Fibroblast of pulmonary artery (primary cell): ENCODE measurements around the gene TJP3.

Source experiments
- DNase-seq: peaks from one replicate; pipeline ENCODE4 v3.0.0-alpha.2; 2010; ENCODE audit warnings: low read depth
- H3K4me3 ChIP-seq: replicated peaks from 2 replicates; pipeline ENCODE4 v1.5.1; 2011; ENCODE audit warnings: low read depth, mild to moderate bottlenecking, control low read depth, low read length, moderate library complexity
- TF ChIP-seq, protein P1 (sequence below): IDR thresholded peaks from 2 replicates; pipeline ENCODE4 v1.5.1; 2011; ENCODE audit warnings: mild to moderate bottlenecking, control low read depth, low read length, inconsistent platforms; ENCODE audit errors: missing control alignments

Gene TJP3

DNA sequence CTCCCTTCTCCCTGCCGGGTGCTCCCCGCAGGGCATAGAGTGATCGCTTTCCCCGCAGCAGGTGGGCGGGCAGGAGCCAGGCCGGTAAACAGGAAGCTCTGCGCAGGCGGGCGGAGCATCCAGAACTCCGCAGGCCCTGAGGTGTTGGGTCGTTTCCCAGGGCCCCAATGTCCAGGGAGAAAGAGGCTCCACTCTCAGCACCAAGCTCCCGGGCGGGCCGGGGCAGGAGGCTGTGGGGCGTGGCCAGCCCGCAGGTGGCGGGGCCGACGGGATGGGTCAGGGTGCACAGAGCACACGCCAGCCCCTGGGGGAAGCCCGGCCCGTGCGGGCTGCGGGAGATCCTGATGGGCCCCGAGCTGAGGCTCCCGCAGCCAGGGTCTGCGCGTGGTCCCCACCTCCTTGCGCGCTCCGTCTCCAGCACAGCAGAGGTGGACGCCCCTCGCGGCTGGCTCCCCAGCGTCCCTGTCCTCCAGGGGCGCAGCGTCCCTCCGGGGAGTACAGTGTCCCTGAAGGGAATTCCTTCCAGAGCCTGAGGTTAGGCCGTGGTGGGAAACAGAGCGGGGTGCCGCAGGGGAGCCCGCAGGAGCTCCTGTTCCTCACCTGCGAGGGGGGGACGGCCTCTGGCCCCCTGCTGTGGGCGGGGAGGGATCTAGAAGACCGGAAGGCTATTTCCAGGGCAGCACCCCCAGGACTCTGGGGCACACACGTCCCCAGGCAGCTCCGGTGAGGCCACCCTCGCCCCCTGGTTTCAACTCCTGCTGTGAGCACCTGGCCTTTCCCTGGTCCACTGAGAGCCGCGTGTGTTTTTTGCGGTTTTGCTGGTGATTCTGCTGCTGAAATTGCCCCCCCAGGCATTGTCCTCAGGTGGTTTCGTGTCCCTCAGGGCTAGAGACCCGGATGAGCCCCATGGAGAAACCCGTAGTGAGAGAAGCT is 20.1 kb upstream of the TJP3 start:
- H3K4me3 ChIP-seq: no peak overlapping the region
- TF ChIP-seq, protein P1, sequence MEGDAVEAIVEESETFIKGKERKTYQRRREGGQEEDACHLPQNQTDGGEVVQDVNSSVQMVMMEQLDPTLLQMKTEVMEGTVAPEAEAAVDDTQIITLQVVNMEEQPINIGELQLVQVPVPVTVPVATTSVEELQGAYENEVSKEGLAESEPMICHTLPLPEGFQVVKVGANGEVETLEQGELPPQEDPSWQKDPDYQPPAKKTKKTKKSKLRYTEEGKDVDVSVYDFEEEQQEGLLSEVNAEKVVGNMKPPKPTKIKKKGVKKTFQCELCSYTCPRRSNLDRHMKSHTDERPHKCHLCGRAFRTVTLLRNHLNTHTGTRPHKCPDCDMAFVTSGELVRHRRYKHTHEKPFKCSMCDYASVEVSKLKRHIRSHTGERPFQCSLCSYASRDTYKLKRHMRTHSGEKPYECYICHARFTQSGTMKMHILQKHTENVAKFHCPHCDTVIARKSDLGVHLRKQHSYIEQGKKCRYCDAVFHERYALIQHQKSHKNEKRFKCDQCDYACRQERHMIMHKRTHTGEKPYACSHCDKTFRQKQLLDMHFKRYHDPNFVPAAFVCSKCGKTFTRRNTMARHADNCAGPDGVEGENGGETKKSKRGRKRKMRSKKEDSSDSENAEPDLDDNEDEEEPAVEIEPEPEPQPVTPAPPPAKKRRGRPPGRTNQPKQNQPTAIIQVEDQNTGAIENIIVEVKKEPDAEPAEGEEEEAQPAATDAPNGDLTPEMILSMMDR: no peak
- DNase-seq: no peak

DNA sequence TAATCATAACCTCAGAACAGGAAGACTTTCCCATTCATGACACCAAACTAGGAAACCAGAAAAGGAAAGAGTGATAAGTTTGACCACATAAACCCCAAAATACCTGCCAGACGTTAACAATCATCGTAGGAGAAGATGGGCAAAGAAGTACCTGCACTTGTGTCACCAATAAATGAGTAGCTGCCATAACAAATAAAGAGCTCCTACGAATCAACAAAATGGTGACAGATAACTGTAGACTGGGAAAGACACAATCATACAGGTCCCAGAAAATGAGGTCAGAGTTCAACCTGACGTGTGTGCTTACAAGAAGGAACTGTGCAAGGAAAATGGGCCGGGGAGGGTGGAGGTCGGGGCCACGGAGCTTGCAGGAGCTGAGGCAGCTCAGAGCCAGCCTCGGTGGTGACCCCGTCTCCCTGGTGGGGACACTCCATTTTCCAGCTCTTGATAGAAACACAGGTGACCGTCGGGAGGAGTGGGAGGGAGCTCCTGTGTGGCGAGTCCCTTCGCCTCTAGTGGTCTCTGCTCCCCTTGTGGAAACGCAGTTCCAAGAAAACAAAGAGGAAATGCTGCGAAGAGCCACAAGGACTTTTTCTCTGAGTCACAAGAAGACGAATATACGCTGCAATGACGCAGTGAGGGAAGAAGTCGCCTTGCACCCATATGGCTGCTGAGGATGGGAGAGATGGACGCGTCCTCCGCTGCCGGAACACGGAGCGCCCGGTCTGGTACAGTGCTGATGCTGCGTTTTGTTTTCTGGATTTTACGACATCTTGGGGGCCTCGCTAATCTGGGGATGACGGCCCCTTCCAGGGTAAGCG is 17.4 kb upstream of the TJP3 start:
- no peak for DNase-seq
- no peak overlapping the region for H3K4me3 ChIP-seq

DNA sequence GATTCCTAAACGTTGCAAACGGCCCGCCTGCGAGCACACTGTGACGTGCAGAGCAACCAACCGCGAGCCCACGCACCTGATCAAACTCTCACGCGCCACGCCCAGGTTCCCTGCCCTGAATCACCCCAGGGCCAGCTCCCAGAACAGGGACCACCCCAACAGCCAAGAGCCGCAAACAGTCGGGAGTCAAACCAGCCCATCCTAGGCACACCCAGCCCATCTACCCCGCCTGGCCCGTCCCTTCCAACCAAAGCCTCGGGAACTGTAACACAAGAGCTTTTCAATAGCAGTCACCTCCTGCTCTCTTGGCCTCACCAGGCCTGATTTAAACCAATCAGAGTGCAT is 16.8 kb upstream of the TJP3 start:
- no peak overlapping the region for H3K4me3 ChIP-seq
- DNase-seq: no peak
- TF ChIP-seq, protein P1: no peak

More for the DNA sequence above, 17.4 kb upstream of the TJP3 start:
- TF ChIP-seq, protein P1: no peak

DNA sequence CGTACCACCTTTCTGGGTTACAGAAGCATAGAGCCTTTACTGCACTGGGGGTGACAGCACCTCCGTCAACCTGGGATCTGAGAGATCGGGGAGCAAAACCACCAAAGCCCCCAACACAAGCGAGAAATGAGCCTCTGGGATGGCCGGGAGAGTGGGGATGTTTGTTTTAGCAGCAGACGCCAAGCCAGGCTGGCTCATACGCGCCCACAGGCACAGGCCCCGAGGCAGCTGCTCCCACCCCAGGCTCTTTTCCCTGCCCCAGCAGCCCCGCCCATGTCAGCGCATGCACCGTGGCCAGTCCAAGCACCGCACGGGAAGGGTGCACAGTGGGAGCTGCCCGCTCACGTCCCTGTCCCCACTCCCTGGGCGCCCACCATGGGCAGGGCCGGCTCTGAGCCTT is 16.5 kb upstream of the TJP3 start:
- TF ChIP-seq, protein P1: no peak
- DNase-seq: no peak
- no peak overlapping the region for H3K4me3 ChIP-seq

DNA sequence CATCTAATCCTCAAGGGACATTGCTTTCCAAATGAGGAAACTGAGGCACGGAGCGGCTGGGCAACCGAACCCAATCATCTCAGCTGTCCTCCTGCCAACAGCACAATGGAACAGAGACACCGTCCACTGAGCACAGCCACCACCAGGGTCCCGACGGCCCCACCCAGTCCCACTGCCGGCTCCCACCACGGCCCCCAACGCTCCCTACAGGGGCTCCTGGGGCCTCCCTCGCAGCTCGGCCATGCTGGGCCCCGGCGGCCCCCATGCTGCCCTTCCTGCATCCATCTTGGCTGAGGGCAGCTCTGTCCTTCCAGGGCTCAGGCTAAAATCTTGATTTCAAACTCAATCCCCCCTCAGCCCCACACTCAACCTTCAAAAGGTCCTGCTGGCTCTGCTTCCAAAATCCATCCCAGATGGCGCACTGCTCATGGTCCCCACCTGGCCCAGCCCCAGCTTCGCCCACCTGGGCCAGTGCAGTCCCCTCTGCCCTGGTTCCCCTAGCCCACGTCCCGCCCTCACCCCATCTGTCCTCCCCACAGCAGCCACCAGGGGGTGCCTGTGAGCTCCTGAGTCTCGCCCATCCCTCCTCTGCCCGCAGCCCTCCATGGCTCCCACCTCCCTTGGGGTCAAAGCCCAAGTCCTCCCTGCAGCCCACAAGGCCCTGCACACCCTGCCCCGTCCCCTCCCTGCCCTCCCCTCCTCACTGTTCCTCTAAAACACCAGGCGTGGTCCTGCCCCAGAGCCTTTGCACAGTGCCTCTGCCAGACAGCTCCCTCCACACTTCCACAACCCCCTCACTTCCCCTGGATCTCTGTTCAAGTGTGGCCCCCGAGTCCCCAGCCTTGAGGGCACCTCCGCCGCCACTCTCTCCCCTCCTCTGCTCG is 15.8 kb upstream of the TJP3 start:
- no peak for DNase-seq
- TF ChIP-seq, protein P1: peak; percentile 52
- H3K4me3 ChIP-seq: no peak overlapping the region
